ENCODE data around the gene MTHFD1L. TPM values are rescaled to one million over a fixed set of nuclear protein-coding genes. Genes with fewer than 3 reads are reported as not detected.
A peak's percentile ranks its signal among the peaks of the same experiment; 100 is the strongest.
"Not testable (repeated sequence)": the region's sequence is repeated elsewhere in the genome, so short reads cannot be mapped to it uniquely, and the experiment has no call there.

The MTHFD1L gene
- total RNA-seq, 1 donor from 2014 or later = 10.4 TPM

- Histone ChIP-seq H3K27ac (no peak overlapping the region), H3K4me1 (no peaks in the 10 kb centered on the region), H3K36me3 (peaks cover 0 to 7% of the 10 kb centered on the region in 2 donors), H3K9me3 (no peaks in the 10 kb centered on the region), H3K27me3 (no peaks in the 10 kb centered on the region), H3K4me3 (no peak overlapping the region)
- TF ChIP-seq CTCF (IDR thresholded peaks at IDR 0.05) = no peak
- intact Hi-C loops (cut with DNase I) = no loop called here
- no peak for DNase-seq (ENCODE audit: low spot score in 2 of 2)
These were observed 18.9 kb upstream of the MTHFD1L start for GRCh38 chr6:150846641-150847040.

- no peak for DNase-seq (ENCODE audit: low spot score in 2 of 2)
- no peaks in the 10 kb centered on the region for H3K9me3 ChIP-seq
- no peak overlapping the region for H3K27ac ChIP-seq
- H3K36me3 ChIP-seq = peaks cover 0 to 7% of the 10 kb centered on the region in 2 donors
- H3K4me1 ChIP-seq = no peaks in the 10 kb centered on the region
- H3K4me3 ChIP-seq = no peak overlapping the region
- TF ChIP-seq CTCF (IDR thresholded peaks at IDR 0.05) = no peak
- intact Hi-C loops (cut with DNase I) = no loop called here
- H3K27me3 ChIP-seq = no peaks in the 10 kb centered on the region
These were observed 17.1 kb upstream of the MTHFD1L start for GRCh38 chr6:150848400-150848799.

GRCh38 chr6:150854392-150854791, 11.1 kb upstream of the MTHFD1L start:
- H3K4me1 ChIP-seq = peaks cover 4 to 16% of the 10 kb centered on the region in 2 donors
- peak overlapping the region in 1 of 2 donors; percentile 32 for H3K4me3 ChIP-seq
- H3K27me3 ChIP-seq; H3K9me3 ChIP-seq; H3K36me3 ChIP-seq; DNase-seq (ENCODE audit: low spot score in 2 of 2); H3K27ac ChIP-seq; intact Hi-C loops (cut with DNase I): not testable (repeated sequence)

GRCh38 chr6:150855171-150855570, 10.3 kb upstream of the MTHFD1L start:
- H3K4me3 ChIP-seq; DNase-seq (ENCODE audit: low spot score in 2 of 2); H3K36me3 ChIP-seq; H3K27me3 ChIP-seq; H3K9me3 ChIP-seq; intact Hi-C loops (cut with DNase I): not testable (repeated sequence)
- peak overlapping the region in 1 of 2 donors; percentile 83 for H3K27ac ChIP-seq
- H3K4me1 ChIP-seq = peaks cover 4 to 16% of the 10 kb centered on the region in 2 donors

GRCh38 chr6:150857062-150857944, 8.2 kb upstream of the MTHFD1L start:
- Histone ChIP-seq H3K4me1 (peaks cover 4 to 16% of the 10 kb centered on the region in 2 donors), H3K4me3 (peak overlapping the region in 1 of 2 donors; percentile 2), H3K27ac (peak overlapping the region; percentile 80 to 83), H3K36me3 (no peaks in the 10 kb centered on the region), H3K27me3 (no peaks in the 10 kb centered on the region), H3K9me3 (no peaks in the 10 kb centered on the region)
- intact Hi-C loops (cut with DNase I) = no loop called here
- DNase-seq (ENCODE audit: low spot score in 2 of 2) = peak in 1 of 2 donors; percentile 76
- no peak for TF ChIP-seq CTCF (IDR thresholded peaks at IDR 0.05)

GRCh38 chr6:150857945-150858308, 7.6 kb upstream of the MTHFD1L start:
- DNase-seq (ENCODE audit: low spot score in 2 of 2) = no peak
- Histone ChIP-seq H3K4me3 (no peak overlapping the region), H3K9me3 (no peaks in the 10 kb centered on the region), H3K27me3 (no peaks in the 10 kb centered on the region), H3K36me3 (no peaks in the 10 kb centered on the region), H3K27ac (peak overlapping the region; percentile 80 to 83), H3K4me1 (peaks cover 4 to 16% of the 10 kb centered on the region in 2 donors)
- TF ChIP-seq CTCF (IDR thresholded peaks at IDR 0.05) = no peak
- intact Hi-C loops (cut with DNase I) = no loop called here

GRCh38 chr6:150861448-150862168, 3.9 kb upstream of the MTHFD1L start:
- H3K27ac ChIP-seq; H3K27me3 ChIP-seq; H3K36me3 ChIP-seq; H3K4me3 ChIP-seq; H3K9me3 ChIP-seq; intact Hi-C loops (cut with DNase I): not testable (repeated sequence)
- DNase-seq (ENCODE audit: low spot score in 2 of 2) = peak in 1 of 2 donors; percentile 57
- H3K4me1 ChIP-seq = peaks cover 4 to 21% of the 10 kb centered on the region in 2 donors
